HL-60 (cell line): ENCODE measurements around the gene GNG2.

Source experiments
- DNase-seq, 2 experiments: peaks; one replicate each; pipeline ENCODE4 v3.0.0-alpha.2; 2010 to 2020; ENCODE audit warnings: low read depth in 1 of 2, low spot score in 1 of 2
- H3K27ac ChIP-seq: fragments of 250-450 bp; sonication (Bioruptor Pico); replicated peaks from 2 replicates; pipeline ENCODE4 v1.5.1; 2020; ENCODE audit warnings: mild to moderate bottlenecking, moderate library complexity
- H3K27me3 ChIP-seq: fragments of 250-450 bp; sonication (Bioruptor Pico); 2 replicates; pipeline ENCODE4 v1.5.1; 2021; ENCODE audit warnings: mild to moderate bottlenecking, moderate library complexity; ENCODE audit not compliant: insufficient read depth, poor library complexity, severe bottlenecking
- H3K4me3 ChIP-seq: replicated peaks from 2 replicates; pipeline ENCODE4 v1.5.1; 2011; ENCODE audit warnings: mild to moderate bottlenecking, control low read depth, low read length; ENCODE audit not compliant: insufficient read depth
- CTCF ChIP-seq: IDR thresholded peaks from one replicate; pipeline ENCODE4 v1.5.1; 2011; ENCODE audit warnings: low read length, control low read depth, inconsistent platforms; ENCODE audit not compliant: insufficient read depth
- GABPA ChIP-seq: IDR thresholded peaks from 2 replicates; pipeline ENCODE4 v1.6.1; 2012; ENCODE audit warnings: low read depth
- POLR2AphosphoS5 ChIP-seq: IDR thresholded peaks from 2 replicates; pipeline ENCODE4 v1.6.1; 2012; ENCODE audit warnings: low read depth
- REST ChIP-seq: IDR thresholded peaks from 2 replicates; pipeline ENCODE4 v1.6.1; 2012; ENCODE audit warnings: low read depth; ENCODE audit not compliant: insufficient replicate concordance
- SPI1 ChIP-seq: IDR thresholded peaks from 2 replicates; pipeline ENCODE4 v1.6.1; 2012; ENCODE audit warnings: low read depth, mild to moderate bottlenecking, borderline replicate concordance

GNG2 gene

GRCh38 chr14:52014601-52015267 is 154.3 kb downstream of the GNG2 start:
- no peak overlapping the region for H3K4me3 ChIP-seq
- DNase-seq, result peak in 1 of 2 experiments; percentile 35
- TF ChIP-seq SPI1 (no peak), POLR2AphosphoS5 (no peak), GABPA (no peak), CTCF (no peak), REST (no peak)
- no peak overlapping the region for H3K27ac ChIP-seq
- H3K27me3 ChIP-seq, result no peaks in the 10 kb centered on the region

- peak in 1 of 2 experiments; percentile 18 for DNase-seq
- TF ChIP-seq GABPA (no peak), SPI1 (no peak), REST (no peak), POLR2AphosphoS5 (no peak), CTCF (no peak)
- no peaks in the 10 kb centered on the region for H3K27me3 ChIP-seq
- no peak overlapping the region for H3K27ac ChIP-seq
- no peak overlapping the region for H3K4me3 ChIP-seq
Measured at GRCh38 chr14:52015411-52016030, 155.1 kb downstream of the GNG2 start.

- no peak overlapping the region for H3K4me3 ChIP-seq
- H3K27ac ChIP-seq, result no peak overlapping the region
- TF ChIP-seq CTCF, result no peak
- TF ChIP-seq GABPA, result no peak
- no peak for TF ChIP-seq REST
- no peak for TF ChIP-seq SPI1
- TF ChIP-seq POLR2AphosphoS5, result no peak
Measured at GRCh38 chr14:52018252-52018651, 157.8 kb downstream of the GNG2 start.

More at GRCh38 chr14:52018252-52018651, 157.8 kb downstream of the GNG2 start:
- no peaks in the 10 kb centered on the region for H3K27me3 ChIP-seq
- no peak for DNase-seq
